ENCODE data around the gene RALGPS1. TPM values are rescaled to one million over a fixed set of nuclear protein-coding genes. Genes with fewer than 3 reads are reported as not detected.

The RALGPS1 gene
- total RNA-seq, 1 donor from 2014 or later = 30.7 TPM

DNA sequence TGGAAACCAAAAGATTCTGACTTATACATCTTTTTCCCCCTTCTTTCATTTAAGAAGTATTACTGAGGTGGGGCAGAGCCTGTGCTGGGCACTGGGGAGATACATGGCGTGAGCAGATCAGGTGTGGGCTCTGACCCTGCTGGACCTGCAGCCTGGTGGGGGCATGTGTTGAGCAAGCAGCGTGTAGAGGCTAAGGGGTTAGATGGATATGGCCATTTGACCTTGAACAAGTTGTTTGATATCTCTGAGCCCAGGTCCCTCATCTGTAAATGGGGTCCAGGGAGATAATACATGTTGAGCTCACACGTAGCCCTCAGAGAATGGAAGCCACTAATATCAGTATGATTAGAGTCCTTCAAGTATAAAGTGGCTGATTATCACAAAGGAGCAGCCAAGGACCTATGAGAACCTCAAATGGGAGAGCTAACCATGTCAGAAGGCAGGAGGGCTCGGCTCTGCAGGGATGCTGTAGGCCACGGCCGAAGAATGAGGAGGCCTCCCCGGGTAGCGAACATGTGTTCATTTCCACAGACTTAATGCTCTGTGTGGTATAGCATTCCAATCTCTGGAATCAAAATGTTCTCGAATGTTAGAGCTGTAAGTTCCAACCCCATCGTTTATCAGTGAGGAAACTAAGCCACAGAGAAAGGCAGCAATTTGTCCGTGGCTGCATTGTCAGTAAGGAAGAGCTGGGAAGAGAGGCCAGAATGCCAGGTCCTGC lies 223.2 kb downstream of the RALGPS1 start:
- Mint-ChIP-seq H3K4me3 (no peak overlapping the region), H3K4me1 (peaks cover 17% of the 10 kb centered on the region), H3K27me3 (ENCODE audit: insufficient read depth, low read depth) (peaks cover 7% of the 10 kb centered on the region), H3K27ac (no peak overlapping the region), H3K9me3 (no peaks in the 10 kb centered on the region), H3K36me3 (no peaks in the 10 kb centered on the region)
- no peak overlapping the region for H3K4me2 ChIP-seq
- no peak overlapping the region for H3K9ac ChIP-seq
- H2AFZ ChIP-seq (replicated peaks) = no peak overlapping the region
- no peaks in the 10 kb centered on the region for H3K36me3 ChIP-seq
- H3K4me3 ChIP-seq = no peak overlapping the region
- TF ChIP-seq CTCF (IDR thresholded peaks at IDR 0.05) = no peak
- H3K4me1 ChIP-seq = peaks cover 22% of the 10 kb centered on the region
- DNase-seq (ENCODE audit: low spot score) = no peak
- no peaks in the 10 kb centered on the region for H3F3A ChIP-seq (ENCODE audit: low read depth)
- H3K9me3 ChIP-seq (ENCODE audit: low read depth) = no peaks in the 10 kb centered on the region
- no peaks in the 10 kb centered on the region for H3K79me2 ChIP-seq (ENCODE audit: low read depth)
- no peaks in the 10 kb centered on the region for H3K27me3 ChIP-seq
- H4K20me1 ChIP-seq (ENCODE audit: low read depth) = no peaks in the 10 kb centered on the region
- H3K27ac ChIP-seq = no peak overlapping the region

DNA sequence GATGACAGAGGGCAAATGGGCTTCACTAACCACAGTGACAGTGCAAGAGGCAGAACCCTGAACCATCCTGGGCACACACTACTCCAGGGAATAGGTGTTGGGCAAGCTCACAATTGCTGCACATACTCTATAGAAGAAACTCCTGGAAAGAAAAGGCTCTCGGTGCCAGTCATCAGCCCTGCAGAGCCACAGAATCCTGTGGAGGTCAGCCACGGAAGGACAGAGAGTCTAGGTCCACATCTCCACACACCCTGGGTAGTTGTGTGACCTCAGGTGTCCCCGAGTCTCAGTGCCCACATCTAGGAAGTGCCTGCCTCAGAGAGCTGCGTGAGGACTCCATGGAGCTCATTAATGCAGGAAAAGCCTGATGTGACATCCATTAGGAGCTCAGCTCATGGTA lies 223.9 kb downstream of the RALGPS1 start:
- peaks cover 20% of the 10 kb centered on the region for H3K4me1 ChIP-seq
- H3K9ac ChIP-seq = no peak overlapping the region
- H3K9me3 ChIP-seq (ENCODE audit: low read depth) = no peaks in the 10 kb centered on the region
- H3K27ac ChIP-seq = no peak overlapping the region
- no peaks in the 10 kb centered on the region for H3K79me2 ChIP-seq (ENCODE audit: low read depth)
- Mint-ChIP-seq H3K27me3 (ENCODE audit: insufficient read depth, low read depth) (peaks cover 7% of the 10 kb centered on the region), H3K27ac (no peak overlapping the region), H3K4me1 (peaks cover 13% of the 10 kb centered on the region), H3K9me3 (no peaks in the 10 kb centered on the region), H3K4me3 (no peak overlapping the region), H3K36me3 (no peaks in the 10 kb centered on the region)
- H3K4me2 ChIP-seq = no peak overlapping the region
- H4K20me1 ChIP-seq (ENCODE audit: low read depth) = no peaks in the 10 kb centered on the region
- no peaks in the 10 kb centered on the region for H3K36me3 ChIP-seq
- H2AFZ ChIP-seq (replicated peaks) = no peak overlapping the region
- TF ChIP-seq CTCF (IDR thresholded peaks at IDR 0.05) = no peak
- no peak for TF ChIP-seq EZH2 (IDR thresholded peaks at IDR 0.05)
- TF ChIP-seq EZH2phosphoT487 (IDR thresholded peaks at IDR 0.05) = no peak
- DNase-seq (ENCODE audit: low spot score) = no peak
- H3F3A ChIP-seq (ENCODE audit: low read depth) = no peaks in the 10 kb centered on the region
- H3K27me3 ChIP-seq = no peaks in the 10 kb centered on the region
- H3K4me3 ChIP-seq = no peak overlapping the region

DNA sequence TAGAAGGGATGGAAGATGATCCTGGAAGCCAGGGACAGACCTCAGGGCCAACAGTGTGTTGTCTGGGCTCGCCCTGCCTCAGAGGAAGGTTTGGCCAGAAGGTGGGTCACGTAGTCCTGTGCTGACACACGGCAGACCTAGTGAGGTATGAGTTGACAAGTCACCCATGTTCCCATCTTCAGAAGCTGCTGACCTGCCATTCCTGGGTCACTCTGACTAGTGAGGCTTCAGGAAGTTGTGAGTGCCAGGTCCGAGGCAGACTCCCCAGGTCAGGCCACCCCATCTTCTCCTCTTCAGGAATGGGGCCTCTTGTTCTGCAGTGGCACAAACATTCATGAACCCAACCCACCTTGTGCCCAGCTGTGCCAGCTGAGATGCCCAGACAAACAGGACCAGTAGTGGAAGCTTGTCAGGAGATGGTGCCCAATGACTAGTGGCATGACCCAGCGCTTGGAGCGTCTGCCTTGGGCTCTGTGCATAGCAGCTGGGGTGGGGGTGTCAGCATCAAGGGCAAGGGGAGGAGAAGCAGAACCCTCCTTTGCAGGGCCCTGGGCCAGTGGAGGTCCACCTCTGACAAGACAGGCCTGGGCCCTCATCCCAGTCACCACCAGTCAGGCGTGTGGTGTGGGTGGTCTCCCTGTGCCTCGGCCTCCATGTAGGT lies 224.6 kb downstream of the RALGPS1 start:
- H3F3A ChIP-seq (ENCODE audit: low read depth) = no peaks in the 10 kb centered on the region
- H3K4me1 Mint-ChIP-seq = peaks cover 8% of the 10 kb centered on the region
- H3K9ac ChIP-seq = no peak overlapping the region
- H3K36me3 Mint-ChIP-seq = no peaks in the 10 kb centered on the region
- no peak overlapping the region for H3K4me3 Mint-ChIP-seq
- H3K79me2 ChIP-seq (ENCODE audit: low read depth) = no peaks in the 10 kb centered on the region
- no peak overlapping the region for H3K4me3 ChIP-seq
- H3K36me3 ChIP-seq = no peaks in the 10 kb centered on the region
- no peaks in the 10 kb centered on the region for H3K9me3 Mint-ChIP-seq
- no peak overlapping the region for H3K4me2 ChIP-seq
- peaks cover 4% of the 10 kb centered on the region for H3K27me3 Mint-ChIP-seq (ENCODE audit: insufficient read depth, low read depth)
- no peak overlapping the region for H3K27ac Mint-ChIP-seq
- no peaks in the 10 kb centered on the region for H3K27me3 ChIP-seq
- H3K27ac ChIP-seq = no peak overlapping the region
- no peaks in the 10 kb centered on the region for H4K20me1 ChIP-seq (ENCODE audit: low read depth)
- peaks cover 15% of the 10 kb centered on the region for H3K4me1 ChIP-seq
- DNase-seq (ENCODE audit: low spot score) = no peak
- TF ChIP-seq EZH2 (IDR thresholded peaks at IDR 0.05) (no peak), CTCF (IDR thresholded peaks at IDR 0.05) (no peak), EZH2phosphoT487 (IDR thresholded peaks at IDR 0.05) (no peak)
- no peaks in the 10 kb centered on the region for H3K9me3 ChIP-seq (ENCODE audit: low read depth)
- no peak overlapping the region for H2AFZ ChIP-seq (replicated peaks)
